GM19240 (cell line): ENCODE measurements around the gene LRRC3C.
A peak's percentile ranks its signal among the peaks of the same experiment; 100 is the strongest.

Source experiments
- DNase-seq: peaks from one replicate; pipeline ENCODE4 v3.0.0; 2011; ENCODE audit warnings: low spot score; ENCODE audit not compliant: insufficient read length

The LRRC3C gene

GRCh38 chr17:39974433-39974832, 46.9 kb downstream of the LRRC3C start:
- no peak for DNase-seq

- no peak for DNase-seq
Measured at GRCh38 chr17:39975801-39976200, 48.3 kb downstream of the LRRC3C start.

DNA sequence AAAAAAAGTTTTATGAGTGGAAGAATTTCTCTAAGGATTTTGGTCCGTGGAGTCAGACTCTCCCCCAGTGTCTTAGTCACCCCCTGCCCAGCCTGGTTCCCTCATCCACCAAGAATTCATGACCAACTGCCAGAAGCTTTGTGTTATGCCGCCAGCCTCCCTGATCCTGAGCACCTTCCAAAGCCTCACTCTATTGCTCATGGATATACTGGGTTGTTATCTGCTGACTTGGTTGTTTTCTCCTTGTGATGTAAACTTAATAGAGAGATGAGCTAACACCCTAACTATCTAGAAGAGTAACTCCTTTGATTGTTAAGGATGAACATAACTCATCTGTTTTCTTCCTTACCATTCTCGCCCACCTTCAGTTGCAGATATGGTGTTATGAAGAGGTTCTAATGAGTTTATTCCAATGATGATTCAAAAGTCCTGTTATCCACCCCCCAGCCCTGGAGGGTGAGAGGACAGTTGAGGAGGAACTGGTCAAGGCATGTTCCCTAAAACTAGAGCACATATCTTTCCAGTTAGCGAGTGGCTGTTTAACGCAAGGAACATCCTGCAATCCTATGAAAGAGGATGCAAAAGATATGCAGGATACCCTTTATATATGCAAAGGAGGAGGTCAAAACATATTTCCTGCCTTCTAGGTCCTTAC, 51.6 kb downstream of the LRRC3C start:
- no peak for DNase-seq

GRCh38 chr17:39979893-39980350, 52.4 kb downstream of the LRRC3C start:
- DNase-seq: no peak

DNA sequence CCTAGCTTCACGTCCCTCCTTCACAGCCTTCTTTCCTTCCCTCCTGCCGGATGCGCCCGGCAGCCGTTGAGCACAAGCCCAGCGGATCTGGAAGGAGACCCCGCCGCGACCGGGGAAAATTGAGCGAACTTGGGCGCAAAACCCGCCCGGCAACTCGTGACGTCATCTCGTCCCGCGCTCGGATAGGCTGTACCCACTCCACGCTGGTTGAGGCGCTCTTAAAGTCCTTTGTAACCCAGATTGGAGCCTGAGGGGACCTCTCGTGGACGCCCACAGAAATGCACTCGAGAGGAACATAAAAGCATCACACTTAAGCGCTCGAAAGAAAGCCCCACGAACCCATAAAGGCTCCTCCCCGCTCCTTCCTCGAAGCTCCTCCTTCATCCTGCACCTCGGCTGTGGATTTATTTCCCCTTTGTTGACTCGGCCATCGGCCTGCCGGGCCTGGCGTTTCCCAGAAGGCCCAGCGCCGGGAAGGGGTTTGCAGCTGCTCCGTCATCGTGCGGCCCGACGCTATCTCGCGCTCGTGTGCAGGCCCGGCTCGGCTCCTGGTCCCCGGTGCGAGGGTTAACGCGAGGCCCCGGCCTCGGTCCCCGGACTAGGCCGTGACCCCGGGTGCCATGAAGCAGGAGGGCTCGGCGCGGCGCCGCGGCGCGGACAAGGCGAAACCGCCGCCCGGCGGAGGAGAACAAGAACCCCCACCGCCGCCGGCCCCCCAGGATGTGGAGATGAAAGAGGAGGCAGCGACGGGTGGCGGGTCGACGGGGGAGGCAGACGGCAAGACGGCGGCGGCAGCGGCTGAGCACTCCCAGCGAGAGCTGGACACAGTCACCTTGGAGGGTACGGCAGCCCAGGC, 53.0 kb downstream of the LRRC3C start, which contains the start of gene PSMD3:
TSS of gene PSMD3 (plus strand) at position 457 of the 856 bp plus-strand sequence. CDS start at position 621, 164 bp downstream.
- peak; percentile 91 for DNase-seq

DNA sequence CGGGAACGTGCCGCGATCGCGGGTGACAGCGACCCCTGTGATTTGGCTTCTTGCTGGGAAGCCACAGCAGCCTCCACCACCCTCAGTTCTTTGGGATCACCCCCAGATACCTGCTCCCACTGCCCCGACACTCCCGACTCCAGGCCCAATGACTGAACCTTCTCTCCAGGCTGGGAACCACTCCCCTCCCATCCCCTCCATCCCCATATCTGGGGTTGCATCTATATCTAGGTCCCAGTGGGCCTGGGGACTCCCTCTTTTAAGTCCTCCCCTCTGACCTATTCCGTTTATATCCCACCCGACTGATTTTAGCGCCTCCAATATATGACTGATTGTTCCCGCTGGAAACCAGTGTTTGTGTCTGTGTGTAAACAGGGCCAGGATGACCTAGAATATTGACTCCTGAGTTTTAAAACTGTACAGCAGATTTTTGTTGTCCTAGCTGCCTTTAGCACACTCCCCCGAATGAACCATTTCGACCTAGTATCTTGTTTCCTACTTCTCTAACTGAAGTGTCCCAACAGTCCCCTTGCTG, 53.7 kb downstream of the LRRC3C start:
- DNase-seq: no peak

GRCh38 chr17:39981766-39982375, 54.3 kb downstream of the LRRC3C start:
- DNase-seq: no peak

GRCh38 chr17:39988206-39988810, 60.8 kb downstream of the LRRC3C start:
- DNase-seq: no peak

- DNase-seq: no peak
Measured at GRCh38 chr17:39994448-39994847, 66.9 kb downstream of the LRRC3C start.
